GM21619 (cell line): ENCODE results near the gene CDC6.

Source experiments
- ATAC-seq: cut with Tn5 transposase; IDR thresholded peaks from one replicate; pipeline ENCODE4 v1.9.1; 2021; ENCODE audit not compliant: unreplicated experiment

The CDC6 gene

GRCh38 chr17:40350689-40351358 is 63.1 kb downstream of the CDC6 start:
- no peak for ATAC-seq

GRCh38 chr17:40351359-40352236 is 63.9 kb downstream of the CDC6 start:
- no peak for ATAC-seq

- ATAC-seq, result no peak
Observed at GRCh38 chr17:40352237-40352778, 64.6 kb downstream of the CDC6 start.

- no peak for ATAC-seq
Observed at GRCh38 chr17:40352779-40353394, 65.2 kb downstream of the CDC6 start.
